GM21529 (cell line): Measurements from ENCODE around the gene ZNF777.
"Not testable (repeated sequence)": the region's sequence is repeated elsewhere in the genome, so short reads cannot be mapped to it uniquely, and the experiment has no call there.

ENCODE experiments used
- ATAC-seq: cut with Tn5 transposase; IDR thresholded peaks from one replicate; pipeline ENCODE4 v1.9.1; 2021; ENCODE audit not compliant: unreplicated experiment

The ZNF777 gene

GRCh38 chr7:149420006-149420405 lies 40.9 kb downstream of the ZNF777 start:
- ATAC-seq = no peak

GRCh38 chr7:149415391-149416071 lies 45.3 kb downstream of the ZNF777 start:
- no peak for ATAC-seq

- ATAC-seq = no peak
Measured at GRCh38 chr7:149414745-149415390, 46.0 kb downstream of the ZNF777 start.

- no peak for ATAC-seq
Measured at GRCh38 chr7:149414171-149414570, 46.7 kb downstream of the ZNF777 start.

GRCh38 chr7:149413083-149413482 lies 47.8 kb downstream of the ZNF777 start:
- ATAC-seq = not testable (repeated sequence)

GRCh38 chr7:149409895-149410294 lies 51.0 kb downstream of the ZNF777 start:
- peak; percentile 95 for ATAC-seq

GRCh38 chr7:149404825-149405224 lies 56.0 kb downstream of the ZNF777 start:
- ATAC-seq = no peak

GRCh38 chr7:149404396-149404795 lies 56.5 kb downstream of the ZNF777 start:
- ATAC-seq = no peak

GRCh38 chr7:149398195-149398820 lies 62.6 kb downstream of the ZNF777 start:
- ATAC-seq = no peak

GRCh38 chr7:149397470-149398043 lies 63.3 kb downstream of the ZNF777 start:
- no peak for ATAC-seq

GRCh38 chr7:149388550-149389335 lies 72.1 kb downstream of the ZNF777 start:
- not testable (repeated sequence) for ATAC-seq

GRCh38 chr7:149386514-149386913 lies 74.3 kb downstream of the ZNF777 start:
- not testable (repeated sequence) for ATAC-seq

- no peak for ATAC-seq
Measured at GRCh38 chr7:149385195-149385950, 75.5 kb downstream of the ZNF777 start.
